Measurements from ENCODE around the gene CELF4.

DNA sequence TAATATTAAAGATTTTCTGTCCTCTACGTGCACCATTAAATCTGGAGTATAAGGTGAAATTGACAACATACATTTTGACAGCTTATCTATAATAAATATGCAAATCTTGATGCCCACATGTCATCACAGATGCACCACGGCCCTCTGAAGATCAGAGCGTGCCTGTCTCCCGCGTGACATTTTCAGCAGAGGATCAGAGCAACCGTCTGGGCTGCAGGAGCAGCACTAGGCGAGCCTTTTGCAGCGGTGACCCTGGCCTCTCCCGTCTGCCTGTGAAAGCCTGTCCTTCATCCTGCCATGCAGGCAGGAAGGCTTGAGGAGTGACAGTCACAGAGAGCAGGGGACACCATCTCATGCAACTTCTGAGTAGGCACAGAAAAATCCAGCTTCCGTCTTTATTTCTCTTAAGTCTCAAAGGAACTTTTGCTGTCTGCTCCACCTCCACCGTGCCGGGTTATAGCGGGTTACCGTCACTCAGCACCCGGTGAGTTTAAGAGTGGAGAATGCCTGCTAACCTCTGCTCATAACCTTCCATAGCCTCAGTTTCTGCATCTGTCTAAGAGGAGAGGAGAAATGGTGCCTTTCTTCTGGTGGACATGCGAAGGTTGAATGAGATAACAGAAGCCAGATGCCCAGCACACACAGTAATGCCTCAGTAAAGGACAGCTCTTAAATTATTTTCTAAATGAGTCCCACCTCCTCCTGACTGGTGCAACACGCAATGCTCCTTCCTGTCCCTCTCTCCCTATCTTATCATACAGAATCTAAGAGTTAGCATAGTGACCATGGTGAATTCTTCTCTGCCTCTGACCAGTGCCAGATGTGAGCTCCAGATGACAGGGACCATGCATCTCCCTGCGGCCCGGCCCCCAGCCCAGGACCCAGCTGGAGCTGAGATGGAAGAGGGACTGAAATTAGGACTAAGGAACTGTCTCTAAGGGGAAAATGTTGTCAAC, 43.8 kb downstream of the CELF4 start:
- TF ChIP-seq, protein P1, sequence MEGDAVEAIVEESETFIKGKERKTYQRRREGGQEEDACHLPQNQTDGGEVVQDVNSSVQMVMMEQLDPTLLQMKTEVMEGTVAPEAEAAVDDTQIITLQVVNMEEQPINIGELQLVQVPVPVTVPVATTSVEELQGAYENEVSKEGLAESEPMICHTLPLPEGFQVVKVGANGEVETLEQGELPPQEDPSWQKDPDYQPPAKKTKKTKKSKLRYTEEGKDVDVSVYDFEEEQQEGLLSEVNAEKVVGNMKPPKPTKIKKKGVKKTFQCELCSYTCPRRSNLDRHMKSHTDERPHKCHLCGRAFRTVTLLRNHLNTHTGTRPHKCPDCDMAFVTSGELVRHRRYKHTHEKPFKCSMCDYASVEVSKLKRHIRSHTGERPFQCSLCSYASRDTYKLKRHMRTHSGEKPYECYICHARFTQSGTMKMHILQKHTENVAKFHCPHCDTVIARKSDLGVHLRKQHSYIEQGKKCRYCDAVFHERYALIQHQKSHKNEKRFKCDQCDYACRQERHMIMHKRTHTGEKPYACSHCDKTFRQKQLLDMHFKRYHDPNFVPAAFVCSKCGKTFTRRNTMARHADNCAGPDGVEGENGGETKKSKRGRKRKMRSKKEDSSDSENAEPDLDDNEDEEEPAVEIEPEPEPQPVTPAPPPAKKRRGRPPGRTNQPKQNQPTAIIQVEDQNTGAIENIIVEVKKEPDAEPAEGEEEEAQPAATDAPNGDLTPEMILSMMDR (conservative IDR thresholded peaks at IDR 0.05; ENCODE audit: low read depth, low read length): no peak
- TF ChIP-seq CHD1 (IDR thresholded peaks at IDR 0.05; ENCODE audit: low read depth, low read length) (no peak), POLR2A (IDR thresholded peaks at IDR 0.05; ENCODE audit: low read depth, low read length) (no peak), MAZ (IDR thresholded peaks at IDR 0.05; ENCODE audit: borderline replicate concordance, low read depth, low read length) (no peak), RAD21 (IDR thresholded peaks at IDR 0.05; ENCODE audit: low read length) (no peak), SMC3 (IDR thresholded peaks at IDR 0.05; ENCODE audit: low read depth, low read length) (no peak), MXI1 (IDR thresholded peaks at IDR 0.05; ENCODE audit: borderline replicate concordance, low read depth, low read length) (no peak), RCOR1 (IDR thresholded peaks at IDR 0.05; ENCODE audit: insufficient replicate concordance, low read length) (no peak), BHLHE40 (IDR thresholded peaks at IDR 0.05; ENCODE audit: low read depth, low read length) (no peak), CEBPB (IDR thresholded peaks at IDR 0.05; ENCODE audit: low read depth, low read length) (no peak), NFE2L2 (IDR thresholded peaks at IDR 0.05; ENCODE audit: low read depth, low read length) (no peak)
- TF ChIP-seq, protein P2, sequence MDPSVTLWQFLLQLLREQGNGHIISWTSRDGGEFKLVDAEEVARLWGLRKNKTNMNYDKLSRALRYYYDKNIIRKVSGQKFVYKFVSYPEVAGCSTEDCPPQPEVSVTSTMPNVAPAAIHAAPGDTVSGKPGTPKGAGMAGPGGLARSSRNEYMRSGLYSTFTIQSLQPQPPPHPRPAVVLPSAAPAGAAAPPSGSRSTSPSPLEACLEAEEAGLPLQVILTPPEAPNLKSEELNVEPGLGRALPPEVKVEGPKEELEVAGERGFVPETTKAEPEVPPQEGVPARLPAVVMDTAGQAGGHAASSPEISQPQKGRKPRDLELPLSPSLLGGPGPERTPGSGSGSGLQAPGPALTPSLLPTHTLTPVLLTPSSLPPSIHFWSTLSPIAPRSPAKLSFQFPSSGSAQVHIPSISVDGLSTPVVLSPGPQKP (IDR thresholded peaks at IDR 0.05; ENCODE audit: borderline replicate concordance, low read depth, low read length): no peak
- TF ChIP-seq, protein P3, sequence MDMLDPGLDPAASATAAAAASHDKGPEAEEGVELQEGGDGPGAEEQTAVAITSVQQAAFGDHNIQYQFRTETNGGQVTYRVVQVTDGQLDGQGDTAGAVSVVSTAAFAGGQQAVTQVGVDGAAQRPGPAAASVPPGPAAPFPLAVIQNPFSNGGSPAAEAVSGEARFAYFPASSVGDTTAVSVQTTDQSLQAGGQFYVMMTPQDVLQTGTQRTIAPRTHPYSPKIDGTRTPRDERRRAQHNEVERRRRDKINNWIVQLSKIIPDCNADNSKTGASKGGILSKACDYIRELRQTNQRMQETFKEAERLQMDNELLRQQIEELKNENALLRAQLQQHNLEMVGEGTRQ (IDR thresholded peaks at IDR 0.05; ENCODE audit: low read depth, low read length): no peak
